PC-9 (cell line): ENCODE data around the gene TFF2. TPM values are rescaled to one million over a fixed set of nuclear protein-coding genes. Genes with fewer than 3 reads are reported as not detected.

Source experiments
- BruUV-seq: library from RNA; stranded (reverse); fragments of 400-500 nt; replicated peaks from 2 replicates; lab custom pipeline; 2021; lab: Mats Ljungman, UMichigan
- CTCF ChIA-PET: fragments of 300-600 bp; sonication (Branson Sonifier 250); formaldehyde crosslinking; loops from one replicate; lab custom pipeline; 2022; ENCODE audit warnings: antibody characterized with exemption; lab: Charles Lee
- POLR2A ChIA-PET: fragments of 300-600 bp; sonication (Branson Sonifier 250); formaldehyde crosslinking; loops from one replicate; lab custom pipeline; 2022; ENCODE audit warnings: antibody characterized with exemption; ENCODE audit not compliant: unreplicated experiment; lab: Charles Lee
- DNase-seq, 2 experiments: peaks; one replicate each; pipeline versions ENCODE4 v3.0.0 to v3.0.0-alpha.2; 2015 to 2022; ENCODE audit warnings: mixed read lengths in 1 of 2
- H2AFZ ChIP-seq: fragments of 200-600 bp; sonication (generic); 2 replicates; pipeline ENCODE4 v1.8.1; 2017; ENCODE audit warnings: antibody characterized with exemption
- H3F3A ChIP-seq: fragments of 200-600 bp; sonication (generic); 2 replicates; pipeline ENCODE4 v1.8.1; 2017; ENCODE audit warnings: antibody characterized with exemption, mild to moderate bottlenecking, low read depth; ENCODE audit not compliant: insufficient read depth
- H3K27ac ChIP-seq: fragments of 200-600 bp; sonication (generic); 2 replicates; pipeline ENCODE4 v1.6.1; 2016; ENCODE audit warnings: mixed run types
- H3K27me3 ChIP-seq: fragments of 200-600 bp; sonication (generic); 2 replicates; pipeline ENCODE4 v1.6.1; 2016; ENCODE audit warnings: low read depth, mixed run types; ENCODE audit not compliant: insufficient read depth
- H3K36me3 ChIP-seq: fragments of 200-600 bp; sonication (generic); 2 replicates; pipeline ENCODE4 v1.6.1; 2016; ENCODE audit warnings: low read depth, mixed run types
- H3K4me1 ChIP-seq: fragments of 200-600 bp; sonication (generic); replicated peaks from 2 replicates; pipeline ENCODE4 v1.6.1; 2016; ENCODE audit warnings: mixed run types; ENCODE audit not compliant: insufficient read depth
- H3K4me2 ChIP-seq: fragments of 200-600 bp; sonication (generic); 2 replicates; pipeline ENCODE4 v1.6.1; 2017; ENCODE audit warnings: mixed run types
- H3K4me3 ChIP-seq: fragments of 200-600 bp; sonication (generic); 2 replicates; pipeline ENCODE4 v1.6.1; 2016; ENCODE audit warnings: mixed run types
- H3K79me2 ChIP-seq: fragments of 200-600 bp; sonication (generic); 2 replicates; pipeline ENCODE4 v1.6.1; 2017; ENCODE audit warnings: low read depth, mixed run types
- H3K9me2 ChIP-seq: fragments of 200-600 bp; sonication (generic); 2 replicates; pipeline ENCODE4 v1.8.1; 2017; ENCODE audit warnings: mild to moderate bottlenecking; ENCODE audit not compliant: insufficient read depth
- H3K9me3 ChIP-seq: fragments of 200-600 bp; sonication (generic); 2 replicates; pipeline ENCODE4 v1.8.1; 2016; ENCODE audit warnings: low read depth; ENCODE audit not compliant: insufficient read depth
- H4K20me1 ChIP-seq: fragments of 200-600 bp; sonication (generic); 2 replicates; pipeline ENCODE4 v1.8.1; 2017; ENCODE audit not compliant: insufficient read depth
- EZH2 ChIP-seq: fragments of 200-600 bp; sonication (generic); IDR thresholded peaks from 2 replicates; pipeline ENCODE4 v1.8.0; 2017; ENCODE audit warnings: antibody characterized with exemption, low read depth
- intact Hi-C: fragments of 100-400 bp; cut with micrococcal nuclease; formaldehyde crosslinking; loops from one replicate; pipeline ENCODE4 v1.10.0; 2022; ENCODE audit not compliant: unreplicated experiment
- total RNA-seq: library from RNA; stranded (reverse); gene quantifications from 2 replicates; pipeline ENCODE4 v1.2.3, GENCODE V29; 2021
- TF ChIP-seq, protein P1 (sequence below): fragments of 200-600 bp; sonication (generic); conservative IDR thresholded peaks from 2 replicates; pipeline ENCODE4 v1.6.1; 2017; ENCODE audit warnings: mixed run types, antibody characterized with exemption, mild to moderate bottlenecking, moderate library complexity

The TFF2 gene
- total RNA-seq, 1 experiment from 2014 or later, result 0.52 TPM

GRCh38 chr21:42358937-42359336, 8.1 kb upstream of the TFF2 start:
- H3F3A ChIP-seq, result peaks cover 13% of the 10 kb centered on the region
- H3K79me2 ChIP-seq, result no peaks in the 10 kb centered on the region
- H3K27ac ChIP-seq, result no peak overlapping the region
- ChIA-PET POLR2A (no interaction called here), CTCF (interaction anchor here (0.6 kb wide), 1 partner anchor 23 kb away, joined by 3 read pairs; no protein-coding TSS in a partner anchor)
- H3K36me3 ChIP-seq, result no peaks in the 10 kb centered on the region
- no TSS peak for BruUV-seq
- H3K4me1 ChIP-seq, result peaks cover 15% of the 10 kb centered on the region
- H3K4me2 ChIP-seq, result no peak overlapping the region
- H2AFZ ChIP-seq, result no peak overlapping the region
- no peak overlapping the region for H3K4me3 ChIP-seq
- no peaks in the 10 kb centered on the region for H3K9me2 ChIP-seq
- no peaks in the 10 kb centered on the region for H3K9me3 ChIP-seq
- no peak for DNase-seq
- no peaks in the 10 kb centered on the region for H3K27me3 ChIP-seq
- H4K20me1 ChIP-seq, result no peaks in the 10 kb centered on the region
- intact Hi-C loops, result no loop called here
- TF ChIP-seq, protein P1, sequence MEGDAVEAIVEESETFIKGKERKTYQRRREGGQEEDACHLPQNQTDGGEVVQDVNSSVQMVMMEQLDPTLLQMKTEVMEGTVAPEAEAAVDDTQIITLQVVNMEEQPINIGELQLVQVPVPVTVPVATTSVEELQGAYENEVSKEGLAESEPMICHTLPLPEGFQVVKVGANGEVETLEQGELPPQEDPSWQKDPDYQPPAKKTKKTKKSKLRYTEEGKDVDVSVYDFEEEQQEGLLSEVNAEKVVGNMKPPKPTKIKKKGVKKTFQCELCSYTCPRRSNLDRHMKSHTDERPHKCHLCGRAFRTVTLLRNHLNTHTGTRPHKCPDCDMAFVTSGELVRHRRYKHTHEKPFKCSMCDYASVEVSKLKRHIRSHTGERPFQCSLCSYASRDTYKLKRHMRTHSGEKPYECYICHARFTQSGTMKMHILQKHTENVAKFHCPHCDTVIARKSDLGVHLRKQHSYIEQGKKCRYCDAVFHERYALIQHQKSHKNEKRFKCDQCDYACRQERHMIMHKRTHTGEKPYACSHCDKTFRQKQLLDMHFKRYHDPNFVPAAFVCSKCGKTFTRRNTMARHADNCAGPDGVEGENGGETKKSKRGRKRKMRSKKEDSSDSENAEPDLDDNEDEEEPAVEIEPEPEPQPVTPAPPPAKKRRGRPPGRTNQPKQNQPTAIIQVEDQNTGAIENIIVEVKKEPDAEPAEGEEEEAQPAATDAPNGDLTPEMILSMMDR, result no peak
- TF ChIP-seq EZH2, result no peak

- TF ChIP-seq, protein P1, result no peak
- intact Hi-C loops, result no loop called here
- Histone ChIP-seq H2AFZ (no peak overlapping the region), H3K79me2 (no peaks in the 10 kb centered on the region), H3K9me2 (no peaks in the 10 kb centered on the region), H4K20me1 (no peaks in the 10 kb centered on the region), H3K27me3 (no peaks in the 10 kb centered on the region), H3F3A (peaks cover 7% of the 10 kb centered on the region; the same call in 1 of the 2 replicates), H3K27ac (no peak overlapping the region), H3K4me3 (no peak overlapping the region), H3K36me3 (no peaks in the 10 kb centered on the region), H3K4me2 (no peak overlapping the region), H3K4me1 (peaks cover 8% of the 10 kb centered on the region), H3K9me3 (no peaks in the 10 kb centered on the region)
- ChIA-PET CTCF (no interaction called here), POLR2A (no interaction called here)
- no peak for DNase-seq
- BruUV-seq, result no TSS peak
These were observed 7.5 kb upstream of the TFF2 start for GRCh38 chr21:42358261-42358660.

DNA sequence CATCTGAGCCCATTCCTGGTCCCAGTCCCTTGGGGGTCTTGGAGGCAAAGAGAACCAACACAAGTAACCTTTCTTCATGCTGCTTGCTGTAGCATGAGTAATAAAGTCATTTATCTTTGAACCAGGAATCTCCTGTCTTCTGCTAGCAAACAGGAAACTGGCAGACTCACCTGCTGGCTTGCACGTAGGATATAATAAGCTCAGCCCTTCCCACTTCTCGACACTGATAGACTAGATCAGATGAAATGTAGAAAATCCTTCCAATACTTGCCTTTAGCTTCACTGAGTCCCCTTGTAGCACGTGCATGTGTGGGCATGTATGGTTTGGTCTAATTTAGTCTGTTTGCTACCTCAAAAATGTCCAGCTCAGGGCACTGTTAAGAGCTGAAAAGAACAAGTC, 6.5 kb upstream of the TFF2 start:
- no peaks in the 10 kb centered on the region for H3K9me3 ChIP-seq
- TF ChIP-seq EZH2, result no peak
- TF ChIP-seq, protein P1, result no peak
- intact Hi-C loops, result no loop called here
- BruUV-seq, result no TSS peak
- H3K9me2 ChIP-seq, result no peaks in the 10 kb centered on the region
- no peak overlapping the region for H3K4me3 ChIP-seq
- no peak overlapping the region for H3K4me2 ChIP-seq
- DNase-seq, result no peak
- ChIA-PET CTCF (no interaction called here), POLR2A (no interaction called here)
- no peaks in the 10 kb centered on the region for H3K27me3 ChIP-seq
- H2AFZ ChIP-seq, result no peak overlapping the region
- H3F3A ChIP-seq, result no peaks in the 10 kb centered on the region; the same call in 1 of the 2 replicates
- H3K27ac ChIP-seq, result no peak overlapping the region
- H3K36me3 ChIP-seq, result no peaks in the 10 kb centered on the region
- no peaks in the 10 kb centered on the region for H3K4me1 ChIP-seq
- H4K20me1 ChIP-seq, result no peaks in the 10 kb centered on the region
- no peaks in the 10 kb centered on the region for H3K79me2 ChIP-seq
